ENCODE results near the gene HDAC3. TPM values are rescaled to one million over a fixed set of nuclear protein-coding genes. Genes with fewer than 3 reads are reported as not detected.

The HDAC3 gene
- total RNA-seq, 1 donor = 49.8 TPM

GRCh38 chr5:141605523-141606277 lies 30.9 kb downstream of the HDAC3 start:
- peak; percentile 58 to 97 (median 94) for DNase-seq (ENCODE audit: low read depth in 2 of 3, low spot score in 2 of 3)

DNA sequence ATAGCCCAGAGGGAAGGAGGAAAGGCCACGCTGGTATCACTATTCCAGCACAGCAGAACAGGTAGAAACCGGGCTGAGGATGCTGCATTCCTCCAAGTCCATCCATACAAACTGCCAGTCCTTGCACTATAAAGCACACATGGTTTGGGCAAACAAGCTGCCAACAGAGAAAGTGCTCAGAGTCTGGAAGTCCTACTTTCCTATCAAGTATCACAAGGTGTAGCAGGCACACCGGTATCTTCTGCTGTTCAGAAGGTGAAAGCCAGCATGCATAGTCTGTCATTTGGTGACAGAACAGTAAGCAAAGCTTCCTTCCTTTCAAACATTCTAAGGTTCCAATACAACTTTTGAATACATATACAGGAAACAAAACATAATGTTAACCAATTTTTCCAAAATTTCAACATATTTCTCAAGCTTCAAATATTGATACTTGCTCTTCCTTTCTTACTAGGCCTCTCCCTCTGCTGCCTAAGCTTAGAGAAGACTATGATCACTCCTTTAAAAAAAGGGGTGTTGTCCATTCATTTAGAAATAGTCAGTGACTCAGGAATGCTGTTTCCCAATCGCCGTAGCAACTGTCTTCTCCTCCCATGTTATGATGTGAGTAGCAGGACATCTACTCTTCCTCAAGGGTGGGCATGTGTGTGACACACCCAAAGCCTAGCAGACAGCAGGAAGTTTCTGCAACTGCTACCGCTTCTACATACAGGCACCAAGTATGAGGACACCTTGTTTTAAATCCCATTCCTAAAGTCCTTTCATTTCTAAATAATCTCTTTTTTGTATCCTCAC lies 32.5 kb downstream of the HDAC3 start:
- DNase-seq (ENCODE audit: low read depth in 2 of 3, low spot score in 2 of 3) = no peak

- DNase-seq (ENCODE audit: low read depth in 2 of 3, low spot score in 2 of 3) = no peak
These were observed 34.0 kb downstream of the HDAC3 start for GRCh38 chr5:141602606-141603005.

DNA sequence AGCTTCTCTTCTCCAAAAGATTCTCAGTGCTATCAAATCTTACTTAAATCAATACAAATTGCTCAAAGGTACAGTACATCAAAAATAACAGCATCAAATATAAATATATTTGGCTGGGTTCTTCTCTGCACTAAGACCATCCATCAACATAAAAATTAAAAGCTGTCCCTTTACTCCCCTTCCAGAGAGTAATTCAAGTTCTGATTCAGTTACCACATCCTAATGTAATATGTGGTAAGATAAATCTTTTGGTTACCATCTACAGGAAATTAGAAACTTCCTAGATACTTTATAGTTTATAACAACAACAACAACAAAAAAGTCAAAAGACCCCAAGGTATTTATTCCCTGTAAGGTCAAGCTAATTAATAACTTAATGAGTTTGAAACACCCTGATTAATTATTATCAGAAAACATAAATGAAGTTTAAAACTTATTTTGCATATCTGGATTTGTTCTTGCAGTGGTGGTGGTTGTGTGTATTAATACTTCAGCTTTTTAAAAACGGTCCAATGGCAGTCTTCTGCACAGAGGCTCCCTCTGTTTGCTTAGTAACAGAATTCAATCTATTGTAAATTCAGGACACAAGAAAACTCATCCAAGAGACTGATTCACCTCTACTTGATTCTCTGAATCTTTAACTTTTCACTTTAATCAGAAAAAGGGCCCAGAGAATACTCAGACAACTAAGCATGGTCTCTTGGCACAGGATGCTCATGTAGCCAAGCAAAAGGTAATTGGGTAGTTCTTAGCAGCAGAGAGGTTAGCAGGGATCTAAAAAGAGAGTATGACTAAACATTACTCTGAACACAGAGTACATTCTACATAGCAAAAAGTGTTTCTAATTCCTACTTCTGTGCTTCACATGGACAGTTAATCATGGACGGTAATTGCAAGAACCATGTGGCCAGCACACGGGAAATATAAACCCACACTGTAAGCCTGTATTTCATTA lies 38.0 kb downstream of the HDAC3 start:
- no peak for DNase-seq (ENCODE audit: low read depth in 2 of 3, low spot score in 2 of 3)

DNA sequence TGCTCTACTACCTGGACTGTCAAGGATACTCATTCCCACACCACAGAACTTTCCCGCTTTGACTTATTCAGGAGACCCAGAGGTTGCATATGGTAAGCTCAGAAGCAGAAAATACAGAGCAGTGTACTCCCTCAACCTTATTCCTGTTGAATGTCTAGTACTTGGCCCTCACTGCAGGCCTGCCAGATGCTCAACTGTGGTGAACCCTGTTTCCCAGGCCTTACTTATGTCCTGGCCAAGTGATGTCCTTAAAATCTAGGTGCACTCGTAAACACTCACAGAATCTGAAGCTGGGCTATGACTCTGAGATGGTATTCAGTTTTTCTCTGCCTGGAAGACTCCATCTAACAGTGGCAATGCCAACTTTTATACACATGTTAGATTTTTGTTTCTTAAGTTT lies 38.8 kb downstream of the HDAC3 start:
- no peak for DNase-seq (ENCODE audit: low read depth in 2 of 3, low spot score in 2 of 3)

DNA sequence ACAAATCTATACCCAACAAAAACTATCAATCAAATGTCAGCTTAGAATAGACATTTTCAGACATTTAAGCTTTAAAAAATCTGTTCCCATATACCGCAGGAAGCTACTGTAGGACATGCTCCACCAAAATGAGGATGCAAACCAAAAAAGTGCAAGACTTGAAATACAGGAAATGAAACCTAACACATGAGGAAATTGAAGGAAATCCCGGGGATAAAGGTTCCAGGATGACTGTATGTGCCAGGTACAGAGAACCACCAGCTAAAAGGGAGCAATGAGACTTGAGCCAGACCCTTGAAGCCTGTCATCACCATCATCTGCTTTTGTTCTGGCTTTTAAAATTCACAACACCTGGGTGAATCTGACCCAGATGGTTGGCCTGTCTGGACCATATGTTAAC lies 39.3 kb downstream of the HDAC3 start:
- DNase-seq (ENCODE audit: low read depth in 2 of 3, low spot score in 2 of 3) = no peak

DNA sequence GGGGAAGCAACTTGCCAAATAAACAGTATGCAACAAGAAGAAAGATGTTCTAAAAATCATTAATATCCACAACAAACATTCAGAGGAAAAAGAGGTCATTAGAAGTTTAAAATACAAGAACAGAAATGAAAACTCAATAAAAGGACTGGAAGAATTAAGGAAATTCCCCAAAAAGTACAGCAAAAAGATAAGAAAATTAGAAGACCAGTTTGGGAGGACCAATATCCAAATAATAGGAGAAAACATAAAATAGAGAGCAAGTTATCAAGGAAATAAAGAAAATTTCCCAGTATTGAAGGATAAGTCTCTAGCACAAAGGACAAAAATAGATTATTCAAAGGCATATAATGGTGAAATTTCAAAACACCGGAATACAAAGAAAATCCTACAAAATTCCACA lies 39.8 kb downstream of the HDAC3 start:
- DNase-seq (ENCODE audit: low read depth in 2 of 3, low spot score in 2 of 3) = no peak

- peak in 1 of 3 donors; percentile 42 for DNase-seq (ENCODE audit: low read depth in 2 of 3, low spot score in 2 of 3)
These were observed 46.5 kb downstream of the HDAC3 start for GRCh38 chr5:141590127-141590526.

- no peak for DNase-seq (ENCODE audit: low read depth in 2 of 3, low spot score in 2 of 3)
These were observed 50.4 kb downstream of the HDAC3 start for GRCh38 chr5:141586246-141586645.

DNA sequence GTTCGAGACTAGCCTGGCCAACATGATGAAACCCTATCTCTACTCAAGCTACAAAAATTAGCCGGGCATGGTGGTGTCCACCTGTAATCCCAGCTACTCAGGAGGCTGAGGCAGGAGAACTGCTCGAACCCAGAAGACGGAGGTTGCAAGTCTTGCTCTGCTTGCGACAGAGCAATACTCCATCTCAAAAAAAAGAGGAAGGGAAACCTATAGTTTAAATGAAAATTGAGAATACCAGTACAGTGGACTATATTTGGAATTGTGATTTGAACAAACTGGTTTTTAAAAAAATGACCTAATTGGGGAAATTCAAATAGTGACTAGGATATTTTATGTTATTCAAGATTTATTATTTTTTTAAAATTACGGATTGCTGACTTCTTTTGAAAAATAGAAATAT lies 51.1 kb downstream of the HDAC3 start:
- no peak for DNase-seq (ENCODE audit: low read depth in 2 of 3, low spot score in 2 of 3)

- DNase-seq (ENCODE audit: low read depth in 2 of 3, low spot score in 2 of 3) = no peak
These were observed 62.5 kb downstream of the HDAC3 start for GRCh38 chr5:141574122-141574510.

- no peak for DNase-seq (ENCODE audit: low read depth in 2 of 3, low spot score in 2 of 3)
These were observed 63.0 kb downstream of the HDAC3 start for GRCh38 chr5:141573489-141574121.

Small RNA genes lying within 50 kb of the gene (small RNA-seq; reads per million reads assigned to genes)
- gene RPS27AP10 = not detected

Other genes starting within 250 kb of the HDAC3 start
- 1.6 TPM for gene PCDHGB4, start 249.2 kb downstream of the HDAC3 start, total RNA-seq
- gene PCDHGA8, start 244.2 kb downstream of the HDAC3 start, total RNA-seq = 0.54 TPM
- gene PCDHGB5, start 238.9 kb downstream of the HDAC3 start, total RNA-seq = 2.4 TPM
- gene PCDHGA9, start 234.1 kb downstream of the HDAC3 start, total RNA-seq = 1.1 TPM
- 0.81 TPM for gene PCDHGB6, start 228.8 kb downstream of the HDAC3 start, total RNA-seq
- gene PCDHGA10, start 223.9 kb downstream of the HDAC3 start, total RNA-seq = 1.1 TPM
- 2.2 TPM for gene PCDHGB7, start 219.2 kb downstream of the HDAC3 start, total RNA-seq
- gene PCDHGA11, start 215.8 kb downstream of the HDAC3 start, total RNA-seq = 1.3 TPM
- gene PCDHGA12, start 206.3 kb downstream of the HDAC3 start, total RNA-seq = 2.2 TPM
- 1.1 TPM for gene PCDHGC3, start 160.9 kb downstream of the HDAC3 start, total RNA-seq
- 0.54 TPM for gene PCDHGC4, start 151.8 kb downstream of the HDAC3 start, total RNA-seq
- gene PCDHGC5, start 147.8 kb downstream of the HDAC3 start, total RNA-seq = 0.27 TPM
- 41.5 TPM for gene DIAPH1, start 17.8 kb downstream of the HDAC3 start, total RNA-seq
- gene RELL2, start 148 bp upstream of the HDAC3 start, total RNA-seq = 2.4 TPM
- gene FCHSD1, start 14.6 kb upstream of the HDAC3 start, total RNA-seq = 35.5 TPM
- gene ARAP3, start 45.4 kb upstream of the HDAC3 start, total RNA-seq = 0.27 TPM
- 0.27 TPM for gene PCDH1, start 241.6 kb upstream of the HDAC3 start, total RNA-seq

Measured in hematopoietic multipotent progenitor cell (in vitro differentiated cells).